GM18499 (cell line): ENCODE measurements around the gene CEP85L.

Experiments used
- ATAC-seq: cut with Tn5 transposase; IDR thresholded peaks from one replicate; pipeline ENCODE4 v1.9.1; 2021; ENCODE audit warnings: moderate number of reproducible peaks; ENCODE audit not compliant: insufficient read depth, unreplicated experiment

The CEP85L gene

GRCh38 chr6:118630923-118631322 is 20.5 kb downstream of the CEP85L start:
- ATAC-seq = no peak

DNA sequence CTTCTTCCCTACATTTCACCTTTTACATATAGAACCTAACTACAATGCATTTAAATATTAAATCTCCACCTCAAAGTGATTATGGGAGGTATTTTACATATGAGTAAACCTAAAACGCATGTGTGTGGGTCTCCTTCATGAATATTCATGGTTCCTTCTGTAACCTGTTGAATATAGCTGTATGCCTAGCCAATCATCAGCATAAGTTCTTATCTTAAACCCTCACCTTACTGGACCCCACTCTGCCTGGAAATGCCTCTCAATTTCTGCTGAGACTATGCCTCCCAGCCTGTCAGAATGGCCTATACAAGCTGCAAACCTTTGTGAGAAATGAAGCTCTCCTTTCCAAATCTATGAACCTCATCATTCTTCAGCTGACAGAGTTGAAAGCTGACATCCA is 21.3 kb downstream of the CEP85L start:
- ATAC-seq = no peak

- no peak for ATAC-seq
These were observed 23.7 kb downstream of the CEP85L start for GRCh38 chr6:118627724-118628123.

DNA sequence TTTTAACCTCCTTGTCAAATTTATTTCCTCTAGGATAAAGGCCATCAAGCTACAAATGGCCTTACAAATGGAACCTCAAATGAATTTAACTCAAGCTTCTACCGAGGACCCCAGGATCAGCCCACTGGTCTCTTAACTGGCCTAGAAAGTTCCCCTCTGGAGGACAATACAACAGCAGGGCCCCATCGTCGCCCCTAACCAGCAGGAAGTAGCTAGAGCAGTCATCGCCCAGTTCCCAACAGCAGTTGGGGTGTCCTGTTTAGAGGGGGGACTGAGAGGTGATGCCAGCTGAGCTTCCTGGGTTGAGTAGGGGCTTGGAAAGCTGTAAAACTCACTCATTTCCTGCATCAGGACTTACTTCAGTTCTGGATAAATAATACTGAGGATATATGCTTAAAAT is 25.6 kb downstream of the CEP85L start:
- no peak for ATAC-seq

DNA sequence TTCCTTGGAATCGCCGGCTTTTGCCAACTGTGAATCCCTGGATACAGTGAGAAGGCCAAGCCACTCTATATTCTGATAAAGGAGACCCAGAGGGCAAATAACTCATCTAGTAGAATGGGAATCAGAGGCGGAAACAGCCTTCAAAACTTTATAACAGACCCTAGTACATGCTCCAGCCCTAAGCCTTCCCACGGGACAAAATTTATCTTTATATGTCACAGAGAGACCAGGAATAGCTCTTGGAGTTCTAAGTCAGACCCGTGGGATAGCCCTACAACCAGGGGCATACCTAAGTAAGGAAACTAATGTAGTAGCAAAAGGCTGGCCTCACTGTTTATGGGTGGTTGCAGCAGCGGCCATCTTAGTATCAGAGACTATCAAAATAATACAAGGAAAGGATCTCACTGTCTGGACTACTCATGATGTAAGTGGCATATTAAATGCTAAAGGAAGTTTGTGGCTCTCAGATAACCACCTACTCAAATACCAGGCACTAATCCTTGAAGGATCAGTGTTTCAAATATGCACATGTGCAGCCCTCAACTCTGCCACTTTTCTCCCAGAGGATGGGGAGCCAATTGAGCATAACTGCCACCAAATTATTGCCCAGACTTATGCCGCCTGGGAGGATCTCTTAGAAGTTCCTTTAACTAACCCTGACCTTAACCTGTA is 29.5 kb downstream of the CEP85L start:
- no peak for ATAC-seq

- ATAC-seq = no peak
These were observed 31.2 kb downstream of the CEP85L start for GRCh38 chr6:118620202-118620601.

- ATAC-seq = no peak
These were observed 32.6 kb downstream of the CEP85L start for GRCh38 chr6:118618676-118619377.

DNA sequence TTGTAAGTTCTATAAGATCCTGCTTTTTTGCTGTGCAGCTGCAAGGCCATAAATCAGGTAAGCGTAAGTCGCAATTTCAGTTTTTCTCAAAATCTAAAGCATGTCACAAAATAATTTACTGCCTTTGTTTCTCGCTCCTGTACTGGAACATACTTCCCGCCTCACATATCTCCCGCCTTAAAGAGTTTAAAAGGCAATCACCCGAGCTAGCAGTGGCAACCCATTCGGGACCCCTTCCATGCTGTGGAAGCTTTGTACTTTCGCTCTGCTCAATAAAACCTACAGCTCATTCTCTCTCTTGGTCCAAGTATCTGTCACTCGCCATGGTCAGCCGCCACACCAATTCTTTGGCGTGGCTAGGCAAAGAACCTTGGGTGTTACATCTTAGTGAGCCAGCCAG is 34.0 kb downstream of the CEP85L start:
- no peak for ATAC-seq

GRCh38 chr6:118611334-118611733 is 40.1 kb downstream of the CEP85L start:
- ATAC-seq = no peak

DNA sequence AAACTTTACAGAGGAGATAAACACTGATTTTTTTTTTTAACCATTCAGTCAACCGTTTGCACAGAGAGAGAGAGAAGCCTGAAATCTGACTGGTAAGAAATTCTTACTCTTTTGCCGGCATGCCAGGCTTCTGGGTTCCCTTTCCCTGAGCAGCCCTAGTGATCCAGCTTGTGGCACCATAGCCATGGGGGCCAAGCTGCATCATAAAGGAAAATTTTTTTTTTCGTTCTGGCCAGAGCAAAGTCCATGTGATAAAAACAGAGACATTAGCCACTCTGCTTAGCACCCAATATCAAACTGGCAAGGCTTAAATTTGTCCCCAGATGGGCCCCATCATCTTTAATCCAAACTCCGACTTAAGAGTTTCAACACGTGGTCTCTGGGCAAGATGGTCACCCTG is 44.5 kb downstream of the CEP85L start:
- no peak for ATAC-seq

DNA sequence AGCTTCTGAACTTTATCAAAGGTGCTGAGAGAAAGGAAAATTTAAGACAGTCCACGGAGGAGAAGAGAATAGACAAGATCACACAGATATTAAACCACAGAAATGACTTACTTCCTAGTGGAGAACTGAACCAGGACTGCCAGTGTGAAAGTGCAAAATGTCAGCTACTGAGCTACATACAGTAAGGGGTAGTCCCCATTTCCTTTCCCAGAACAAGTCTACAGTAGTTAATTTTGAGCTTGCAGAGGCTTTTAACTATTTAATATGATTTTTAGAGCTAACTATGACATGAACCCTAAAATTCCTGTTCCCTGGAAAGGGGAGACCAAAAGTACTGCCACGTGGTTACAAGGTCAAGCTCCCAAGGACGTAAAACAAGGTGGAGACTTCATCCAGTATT is 45.1 kb downstream of the CEP85L start:
- no peak for ATAC-seq

DNA sequence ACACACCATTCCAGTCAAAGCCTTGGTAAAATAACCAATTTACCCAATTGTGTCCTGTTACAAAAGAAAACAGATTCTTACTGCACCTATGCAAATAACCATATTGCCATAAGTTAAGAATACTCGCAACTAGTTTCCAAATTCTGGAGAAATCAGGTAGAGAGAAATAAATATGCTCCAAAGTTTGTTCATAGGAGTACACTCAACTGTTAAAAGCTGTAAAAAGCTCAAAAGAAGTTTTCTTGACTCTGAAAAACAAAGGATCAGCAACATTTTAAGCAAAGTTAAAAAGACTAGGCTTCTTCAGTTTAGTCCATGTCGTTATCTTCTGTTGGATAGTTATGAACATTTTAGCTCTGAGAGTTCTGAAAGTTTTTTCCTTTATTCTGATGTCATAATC is 48.0 kb downstream of the CEP85L start:
- ATAC-seq = no peak

- no peak for ATAC-seq
These were observed 49.1 kb downstream of the CEP85L start for GRCh38 chr6:118602300-118602699.

DNA sequence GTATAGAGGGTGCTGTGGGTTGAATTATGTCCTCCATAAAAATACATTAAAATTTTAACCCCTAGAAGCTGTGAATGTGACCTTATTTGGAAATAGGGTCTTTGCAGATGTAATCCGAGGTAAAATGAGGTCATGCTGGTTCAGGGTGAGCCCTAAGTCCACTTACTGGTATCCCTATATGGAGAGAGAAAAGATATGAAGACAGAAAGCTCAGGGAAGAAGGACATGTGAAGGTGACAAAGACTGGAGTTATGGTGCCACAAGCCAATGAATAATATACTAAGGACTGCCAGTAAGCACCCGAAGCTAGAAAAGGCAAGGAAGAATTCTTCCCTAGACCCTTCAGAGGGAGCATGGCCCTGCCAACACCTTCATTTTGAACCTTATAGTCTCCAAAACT is 53.1 kb downstream of the CEP85L start:
- no peak for ATAC-seq

DNA sequence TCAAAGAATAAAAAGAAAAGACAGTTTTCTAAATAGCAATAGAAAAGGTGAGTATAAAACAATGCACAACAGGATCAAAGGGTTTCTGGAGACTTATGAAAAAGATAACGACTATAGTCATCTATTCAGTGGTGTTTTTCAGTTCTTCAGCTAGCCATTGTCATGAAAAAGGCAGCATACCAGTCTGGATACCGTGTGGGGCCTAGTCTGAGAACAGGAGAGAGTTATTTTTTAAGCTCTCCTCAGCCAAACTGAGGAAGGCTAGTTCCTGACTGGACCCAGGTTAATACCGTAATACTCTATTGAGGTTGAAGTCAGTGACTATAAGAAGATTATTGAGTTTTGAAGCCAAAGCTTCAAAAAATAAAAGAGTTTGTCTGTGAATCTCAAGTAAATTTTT is 53.8 kb downstream of the CEP85L start:
- ATAC-seq = no peak

GRCh38 chr6:118596774-118597320 is 54.5 kb downstream of the CEP85L start:
- no peak for ATAC-seq

DNA sequence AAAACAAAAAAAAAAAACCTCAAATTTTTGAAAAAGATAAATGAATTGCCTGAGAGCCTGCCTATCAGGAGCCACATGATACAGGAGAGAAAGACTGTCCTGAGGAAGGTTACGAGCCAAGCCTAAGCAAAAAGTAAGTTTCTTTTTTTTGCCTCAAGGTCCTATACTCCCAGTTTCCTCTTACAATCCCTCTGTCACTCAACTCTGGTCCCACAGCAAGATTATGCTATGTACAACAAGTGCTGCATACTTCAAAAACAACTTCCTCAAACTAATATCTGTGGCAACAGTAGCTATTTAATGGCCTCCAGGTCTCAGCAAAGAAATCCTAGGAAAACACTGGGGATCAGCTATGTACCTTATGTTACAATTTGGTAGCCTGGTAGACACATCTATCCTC is 56.5 kb downstream of the CEP85L start:
- ATAC-seq = no peak

GRCh38 chr6:118591897-118592296 is 59.5 kb downstream of the CEP85L start:
- ATAC-seq = no peak

DNA sequence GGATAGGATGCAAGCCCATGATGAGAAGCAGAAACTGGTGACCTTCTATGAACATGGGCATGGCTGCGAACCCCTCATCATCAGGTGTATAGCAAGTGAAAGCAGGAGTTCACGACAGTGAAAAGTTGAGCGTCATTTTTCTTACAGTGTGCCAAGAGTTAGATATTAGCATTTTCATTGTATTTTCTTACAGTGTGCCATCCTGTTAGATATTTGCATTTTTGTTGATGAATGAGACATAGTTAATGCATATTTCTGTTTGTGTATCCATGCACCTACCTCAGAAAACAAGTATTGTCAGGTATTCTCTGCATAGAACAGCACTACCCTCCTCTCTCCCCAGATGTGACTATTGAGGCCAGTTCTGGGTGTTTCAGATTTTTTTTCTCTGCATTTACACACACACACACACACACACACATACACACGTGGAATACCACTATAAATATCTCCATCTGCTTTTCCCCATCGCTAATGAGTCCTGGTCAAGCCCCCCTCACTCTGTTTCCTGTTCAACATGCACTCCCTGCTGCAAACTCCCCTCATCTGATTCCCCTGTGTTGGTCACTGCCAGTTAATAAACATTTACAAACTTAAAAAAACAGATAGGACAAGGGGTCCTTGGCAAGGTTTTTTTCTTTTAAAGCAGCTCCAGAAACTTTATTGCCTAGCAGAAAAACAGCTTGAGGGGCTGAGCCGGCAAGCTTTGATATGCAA is 61.6 kb downstream of the CEP85L start:
- no peak for ATAC-seq

GRCh38 chr6:118589186-118589585 is 62.2 kb downstream of the CEP85L start:
- no peak for ATAC-seq

DNA sequence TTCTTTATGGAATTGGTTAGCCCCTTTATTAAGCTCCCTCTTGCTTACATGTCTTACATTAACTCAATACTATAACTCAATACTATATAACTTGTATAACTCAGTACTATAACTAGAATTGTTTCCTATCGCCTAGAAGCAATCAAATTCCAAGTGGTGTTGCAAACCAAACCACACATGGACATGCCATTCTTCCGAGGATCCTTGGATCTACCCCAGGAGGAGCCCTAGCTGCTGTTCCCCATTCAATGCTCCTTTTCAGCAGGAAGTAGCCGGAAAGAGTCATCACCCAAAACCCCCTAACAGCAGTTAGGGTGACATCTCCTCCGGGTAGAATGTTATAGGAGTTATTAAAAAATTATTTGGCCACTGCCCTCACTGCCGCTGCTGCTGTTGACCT is 62.8 kb downstream of the CEP85L start:
- no peak for ATAC-seq
